Measurements from ENCODE around the gene MFSD2B. TPM values are rescaled to one million over a fixed set of nuclear protein-coding genes. Genes with fewer than 3 reads are reported as not detected.

Gene MFSD2B
- total and polyA plus RNA-seq, 2 experiments from 2014 or later: 0.25 TPM; not detected in 1

GRCh38 chr2:24046930-24047702 is 37.2 kb downstream of the MFSD2B start, which contains the start of gene WDCP:
Gene WDCP, minus strand, starts transcription at chr2:24047391. Its CDS starts 7,897 bp downstream, at chr2:24039494.
- peaks cover 5% of the 10 kb centered on the region for H3K79me2 ChIP-seq
- under 1% methylated on average over 30 of the region's 38 CpGs for WGBS (ENCODE audit: low lambda C conversion rate, missing lambda C conversion rate)
- TF ChIP-seq CTCF (IDR thresholded peaks at IDR 0.05; ENCODE audit: poor library complexity) (no peak), EZH2 (IDR thresholded peaks at IDR 0.05; ENCODE audit: borderline replicate concordance) (no peak), EZH2phosphoT487 (IDR thresholded peaks at IDR 0.05; ENCODE audit: low read depth, severe bottlenecking, unreplicated experiment) (no peak)
- peak within 1 kb of the TSS; percentile 45 for H3K4me3 ChIP-seq
- peak within 1 kb of the TSS; percentile 76 for H3K4me2 ChIP-seq
- no peaks in the 10 kb centered on the region for H3K9me2 ChIP-seq (replicated peaks; ENCODE audit: insufficient read depth)
- no peaks in the 10 kb centered on the region for H3K36me3 ChIP-seq (replicated peaks; ENCODE audit: insufficient read depth, low read depth)
- H3K9me3 ChIP-seq (ENCODE audit: low read depth): no peaks in the 10 kb centered on the region
- H3K4me1 ChIP-seq (ENCODE audit: insufficient read depth): peaks cover 10% of the 10 kb centered on the region
- H3K27me3 ChIP-seq: no peaks in the 10 kb centered on the region
- peak; percentile 97 for DNase-seq (ENCODE audit: low spot score)
- H2AFZ ChIP-seq: peak within 1 kb of the TSS; percentile 58
- H4K20me1 ChIP-seq (ENCODE audit: insufficient read depth, poor library complexity, severe bottlenecking): no peaks in the 10 kb centered on the region
- no peak within 1 kb of the TSS for H3K27ac ChIP-seq

- H3K4me1 ChIP-seq (ENCODE audit: insufficient read depth): peaks cover 10% of the 10 kb centered on the region
- TF ChIP-seq CTCF (IDR thresholded peaks at IDR 0.05; ENCODE audit: poor library complexity) (no peak), EZH2phosphoT487 (IDR thresholded peaks at IDR 0.05; ENCODE audit: low read depth, severe bottlenecking, unreplicated experiment) (no peak), EZH2 (IDR thresholded peaks at IDR 0.05; ENCODE audit: borderline replicate concordance) (no peak)
- H2AFZ ChIP-seq: peak overlapping the region; percentile 58
- DNase-seq (ENCODE audit: low spot score): no peak
- H3K27me3 ChIP-seq: no peaks in the 10 kb centered on the region
- WGBS (ENCODE audit: low lambda C conversion rate, missing lambda C conversion rate): 45% methylated on average over 8 of the region's 8 CpGs
- no peaks in the 10 kb centered on the region for H3K9me3 ChIP-seq (ENCODE audit: low read depth)
- H3K27ac ChIP-seq: no peak overlapping the region
- H3K36me3 ChIP-seq (replicated peaks; ENCODE audit: insufficient read depth, low read depth): no peaks in the 10 kb centered on the region
- H3K4me3 ChIP-seq: no peak overlapping the region
- H3K9me2 ChIP-seq (replicated peaks; ENCODE audit: insufficient read depth): no peaks in the 10 kb centered on the region
- H3K4me2 ChIP-seq: peak overlapping the region; percentile 66
- H4K20me1 ChIP-seq (ENCODE audit: insufficient read depth, poor library complexity, severe bottlenecking): no peaks in the 10 kb centered on the region
- H3K79me2 ChIP-seq: peaks cover 5% of the 10 kb centered on the region
Observed at GRCh38 chr2:24047703-24048033, 37.8 kb downstream of the MFSD2B start.

- no peaks in the 10 kb centered on the region for H3K36me3 ChIP-seq (replicated peaks; ENCODE audit: insufficient read depth, low read depth)
- no peaks in the 10 kb centered on the region for H3K27me3 ChIP-seq
- TF ChIP-seq CTCF (IDR thresholded peaks at IDR 0.05; ENCODE audit: poor library complexity): no peak
- TF ChIP-seq EZH2 (IDR thresholded peaks at IDR 0.05; ENCODE audit: borderline replicate concordance): no peak
- H3K4me1 ChIP-seq (ENCODE audit: insufficient read depth): peaks cover 10% of the 10 kb centered on the region
- no peak overlapping the region for H3K27ac ChIP-seq
- no peak for DNase-seq (ENCODE audit: low spot score)
- H3K9me2 ChIP-seq (replicated peaks; ENCODE audit: insufficient read depth): no peaks in the 10 kb centered on the region
- H3K4me3 ChIP-seq: peak overlapping the region; percentile 94
- 49% methylated on average over 23 of the region's 23 CpGs for WGBS (ENCODE audit: low lambda C conversion rate, missing lambda C conversion rate)
- peak overlapping the region; percentile 81 for H2AFZ ChIP-seq
- H3K4me2 ChIP-seq: peak overlapping the region; percentile 87
- H3K79me2 ChIP-seq: peaks cover 5% of the 10 kb centered on the region
- H3K9me3 ChIP-seq (ENCODE audit: low read depth): no peaks in the 10 kb centered on the region
- H4K20me1 ChIP-seq (ENCODE audit: insufficient read depth, poor library complexity, severe bottlenecking): no peaks in the 10 kb centered on the region
Observed at GRCh38 chr2:24048769-24049484, 39.0 kb downstream of the MFSD2B start.
